HL-60 (cell line): ENCODE results near the gene MYH10.

Experiments
- SPI1 ChIP-seq: IDR thresholded peaks from 2 replicates; pipeline ENCODE4 v1.6.1; 2012; ENCODE audit warnings: low read depth, mild to moderate bottlenecking, borderline replicate concordance
- TF ChIP-seq, protein P1 (sequence below): IDR thresholded peaks from one replicate; pipeline ENCODE4 v1.5.1; 2011; ENCODE audit warnings: low read length, control low read depth, inconsistent platforms; ENCODE audit not compliant: insufficient read depth

- TF ChIP-seq, protein P1, sequence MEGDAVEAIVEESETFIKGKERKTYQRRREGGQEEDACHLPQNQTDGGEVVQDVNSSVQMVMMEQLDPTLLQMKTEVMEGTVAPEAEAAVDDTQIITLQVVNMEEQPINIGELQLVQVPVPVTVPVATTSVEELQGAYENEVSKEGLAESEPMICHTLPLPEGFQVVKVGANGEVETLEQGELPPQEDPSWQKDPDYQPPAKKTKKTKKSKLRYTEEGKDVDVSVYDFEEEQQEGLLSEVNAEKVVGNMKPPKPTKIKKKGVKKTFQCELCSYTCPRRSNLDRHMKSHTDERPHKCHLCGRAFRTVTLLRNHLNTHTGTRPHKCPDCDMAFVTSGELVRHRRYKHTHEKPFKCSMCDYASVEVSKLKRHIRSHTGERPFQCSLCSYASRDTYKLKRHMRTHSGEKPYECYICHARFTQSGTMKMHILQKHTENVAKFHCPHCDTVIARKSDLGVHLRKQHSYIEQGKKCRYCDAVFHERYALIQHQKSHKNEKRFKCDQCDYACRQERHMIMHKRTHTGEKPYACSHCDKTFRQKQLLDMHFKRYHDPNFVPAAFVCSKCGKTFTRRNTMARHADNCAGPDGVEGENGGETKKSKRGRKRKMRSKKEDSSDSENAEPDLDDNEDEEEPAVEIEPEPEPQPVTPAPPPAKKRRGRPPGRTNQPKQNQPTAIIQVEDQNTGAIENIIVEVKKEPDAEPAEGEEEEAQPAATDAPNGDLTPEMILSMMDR = no peak
- TF ChIP-seq SPI1 = no peak
Measured at GRCh38 chr17:8518850-8519249, 111.7 kb downstream of the MYH10 start.
